Measurements from ENCODE around the gene SYNE1. TPM values are rescaled to one million over a fixed set of nuclear protein-coding genes. Genes with fewer than 3 reads are reported as not detected.
"Not testable (repeated sequence)": the region's sequence is repeated elsewhere in the genome, so short reads cannot be mapped to it uniquely, and the experiment has no call there.

Gene SYNE1
- polyA plus RNA-seq, 3 donors = 92.5 to 119 (median 93.6) TPM

DNA sequence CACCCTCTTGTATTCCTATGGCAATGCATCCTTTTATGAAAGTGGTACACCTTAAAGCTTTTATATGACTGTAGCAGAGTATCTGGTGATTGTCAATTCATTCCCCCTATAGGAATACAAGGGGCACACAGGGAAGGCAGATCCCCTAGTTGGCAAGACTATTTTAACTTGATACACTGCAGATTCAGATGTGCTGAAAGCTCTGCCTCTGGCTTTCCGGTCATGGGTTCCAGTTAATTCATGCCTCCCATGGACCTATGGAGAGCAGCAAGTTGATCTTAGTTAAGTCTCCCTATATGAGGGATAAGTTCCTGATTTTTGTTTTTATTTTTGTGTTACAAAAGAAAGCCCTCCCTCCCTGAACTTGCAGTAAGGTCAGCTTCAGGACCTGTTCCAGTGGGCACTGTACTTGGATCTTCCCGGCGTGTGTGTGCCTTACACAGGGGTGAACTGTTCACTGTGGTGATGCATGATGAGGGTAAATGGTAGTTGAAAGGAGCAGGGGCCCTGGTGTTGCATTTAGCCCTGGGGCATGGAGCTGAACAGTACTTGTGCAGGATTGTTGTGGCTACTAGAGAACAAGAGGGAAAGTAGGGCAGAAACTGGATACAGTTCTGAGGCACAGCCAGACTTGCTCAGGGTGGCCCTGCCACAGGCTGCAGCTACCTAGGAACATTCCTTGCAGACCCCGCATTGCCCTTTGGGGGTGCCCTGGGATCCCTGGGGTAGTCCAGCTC is 537.5 kb downstream of the SYNE1 start:
- no peak for DNase-seq

GRCh38 chr6:152098683-152099082 is 538.5 kb downstream of the SYNE1 start:
- DNase-seq = no peak

- DNase-seq = peak; percentile 14
These were observed 540.2 kb downstream of the SYNE1 start for GRCh38 chr6:152096863-152097496.

GRCh38 chr6:152094992-152095592 is 542.1 kb downstream of the SYNE1 start:
- no peak for DNase-seq

GRCh38 chr6:152094276-152094675 is 542.9 kb downstream of the SYNE1 start:
- DNase-seq = no peak

- no peak for DNase-seq
These were observed 543.5 kb downstream of the SYNE1 start for GRCh38 chr6:152093711-152094110.

DNA sequence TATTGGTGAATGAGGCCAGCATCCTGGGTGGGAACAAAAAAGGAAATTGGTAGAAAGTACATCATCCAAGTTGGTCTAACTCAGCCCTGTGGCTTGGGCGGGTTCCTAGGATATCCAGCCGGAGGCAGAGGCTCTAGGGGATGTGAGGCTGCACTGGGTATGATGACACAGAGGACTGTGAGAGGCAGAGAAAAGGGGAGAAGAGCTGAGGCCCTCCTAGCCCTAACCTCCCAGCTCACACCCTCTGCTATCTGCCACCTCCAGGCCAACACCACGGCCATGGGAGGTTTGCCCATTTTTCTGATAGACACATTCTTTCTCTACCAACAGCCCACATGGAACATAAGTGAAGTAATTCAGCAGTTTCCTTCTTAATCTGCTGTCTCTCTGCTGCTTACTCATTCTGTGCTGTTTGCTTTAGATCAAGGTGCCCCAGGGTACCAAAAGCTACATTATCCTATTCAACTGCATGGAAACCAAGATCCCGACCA is 545.3 kb downstream of the SYNE1 start:
- DNase-seq = no peak

DNA sequence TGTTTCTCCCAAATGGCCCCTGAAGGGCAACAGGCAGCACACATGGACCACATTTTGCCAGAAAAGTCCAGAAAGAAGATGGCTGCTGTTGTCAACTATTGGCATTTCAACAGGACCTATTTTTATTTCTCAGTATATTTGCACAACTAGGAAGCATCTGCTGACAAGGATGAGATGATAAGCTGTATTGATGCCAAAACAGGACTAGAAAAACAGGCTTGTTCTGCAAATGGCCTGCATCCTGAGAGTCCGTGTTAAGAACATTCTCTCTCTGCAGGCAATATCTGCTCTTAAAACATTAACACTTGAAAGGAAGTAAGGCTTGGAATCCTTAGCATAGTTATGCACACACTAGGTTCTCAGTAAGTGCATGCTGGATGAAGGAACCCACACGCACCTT is 546.0 kb downstream of the SYNE1 start:
- DNase-seq = no peak

DNA sequence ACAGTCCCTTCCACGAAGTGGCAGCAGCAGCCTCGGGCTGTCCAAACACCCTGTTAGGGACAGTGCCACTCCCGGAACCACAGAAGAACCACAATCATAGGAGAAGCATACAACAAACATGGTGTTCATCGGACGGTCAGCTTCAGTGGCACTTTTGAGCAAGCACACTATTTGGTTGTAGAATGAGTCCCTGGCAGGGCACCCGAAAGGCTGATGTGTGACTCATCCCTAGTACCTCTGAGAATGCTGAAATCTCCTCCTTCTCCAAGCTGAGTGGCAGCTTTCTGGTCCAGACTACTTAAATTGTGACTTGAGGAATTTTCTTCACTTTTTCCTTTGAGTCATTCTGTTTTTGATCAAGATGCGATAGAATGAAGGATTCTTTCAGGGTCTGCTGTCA is 547.2 kb downstream of the SYNE1 start:
- no peak for DNase-seq

DNA sequence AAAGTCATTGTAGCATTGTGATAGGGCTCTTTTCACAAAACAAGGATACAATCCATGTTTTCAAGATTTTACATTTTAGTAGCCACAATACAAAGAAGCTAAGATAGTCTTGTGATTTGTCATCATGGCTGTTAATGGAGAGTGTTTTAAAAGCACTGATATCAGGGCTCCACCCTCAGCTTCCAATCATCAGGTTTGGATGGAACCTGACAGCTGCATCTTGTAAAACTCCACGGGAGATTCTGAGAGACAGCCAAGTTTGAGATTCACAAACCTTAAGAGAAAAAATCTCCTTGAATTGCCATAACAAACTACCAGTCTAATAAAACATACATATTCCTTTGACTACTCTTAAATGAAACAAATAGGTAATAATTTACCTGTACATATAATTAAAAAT is 549.5 kb downstream of the SYNE1 start:
- DNase-seq = no peak

- DNase-seq = no peak
These were observed 550.1 kb downstream of the SYNE1 start for GRCh38 chr6:152087096-152087495.

DNA sequence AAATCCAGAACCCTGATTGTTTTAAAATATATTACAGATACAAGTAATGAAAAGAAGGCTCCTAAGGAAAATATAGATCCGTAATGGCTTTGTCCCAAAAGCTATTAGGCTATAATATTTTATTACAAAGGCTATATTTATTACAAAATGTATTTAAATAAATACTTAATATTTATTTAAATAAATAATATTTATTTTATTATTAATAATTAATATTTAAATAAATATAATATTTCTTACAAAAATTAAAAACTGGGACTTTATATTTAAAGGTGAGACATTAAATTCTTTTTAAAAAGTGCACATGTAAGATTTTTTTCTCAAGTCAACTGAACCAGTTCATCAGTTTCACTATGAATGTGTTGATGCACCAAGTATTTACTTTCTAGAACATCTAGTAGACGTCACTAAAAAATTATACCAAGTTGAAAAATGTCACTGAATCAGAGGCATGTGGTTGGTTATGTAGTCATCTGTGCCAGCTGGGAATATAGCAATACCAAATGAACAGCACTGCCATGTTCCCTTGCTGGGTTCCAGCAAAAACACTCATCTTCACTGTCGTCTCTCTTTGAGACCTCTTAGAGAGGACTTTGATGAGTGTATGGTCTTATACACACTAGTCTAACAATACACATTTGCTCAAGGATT is 550.8 kb downstream of the SYNE1 start:
- no peak for DNase-seq

- DNase-seq = peak; percentile 43
These were observed 551.7 kb downstream of the SYNE1 start for GRCh38 chr6:152085451-152085921.

DNA sequence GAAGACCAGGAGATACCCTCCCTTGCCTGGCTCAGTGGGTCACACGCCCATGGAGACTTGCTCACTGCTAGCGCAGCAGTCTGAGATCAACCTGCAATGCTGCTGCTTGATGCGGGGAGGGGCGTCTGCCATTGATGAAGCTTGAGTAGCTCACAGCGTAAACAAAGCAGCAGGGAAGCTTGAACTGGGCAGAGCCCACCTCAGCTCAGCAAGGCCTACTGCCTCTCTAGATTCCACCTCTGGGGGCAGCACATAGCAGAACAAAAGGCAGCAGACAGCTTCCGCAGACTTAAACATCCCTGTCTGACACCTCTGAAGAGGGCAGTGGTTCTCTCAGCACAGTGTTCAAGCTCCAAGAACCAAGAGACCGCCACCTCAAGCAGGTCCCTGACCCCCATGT is 558.4 kb downstream of the SYNE1 start:
- DNase-seq = no peak

GRCh38 chr6:152078001-152078400 is 559.2 kb downstream of the SYNE1 start:
- no peak for DNase-seq

- DNase-seq = not testable (repeated sequence)
These were observed 560.9 kb downstream of the SYNE1 start for GRCh38 chr6:152076242-152076641.

- no peak for DNase-seq
These were observed 565.3 kb downstream of the SYNE1 start for GRCh38 chr6:152071843-152072242.

Other genes starting within 250 kb of the SYNE1 start
- 10 to 100 TPM; 13.1 to 16.2 (median 16.2) TPM for gene MYCT1, start 60.5 kb upstream of the SYNE1 start, polyA plus RNA-seq (ENCODE audit: insufficient read length in 3 of 3)
- 1 to 10 TPM in 2 of 3 donors, under 1 TPM in 1; 0.75 to 1.6 (median 1.4) TPM for gene VIP, start 113.4 kb upstream of the SYNE1 start, polyA plus RNA-seq (ENCODE audit: insufficient read length in 3 of 3)

All from renal pelvis (tissue), 4 donors.